Measurements from ENCODE around the gene PACSIN3.
A peak's percentile ranks its signal among the peaks of the same experiment; 100 is the strongest.
"Not testable (repeated sequence)": the region's sequence is repeated elsewhere in the genome, so short reads cannot be mapped to it uniquely, and the experiment has no call there.

The PACSIN3 gene

GRCh38 chr11:47212938-47213337, 26.7 kb upstream of the PACSIN3 start:
- Mint-ChIP-seq H3K27ac (no peak overlapping the region), H3K36me3 (peaks cover 21% of the 10 kb centered on the region), H3K4me3 (no peak overlapping the region), H3K27me3 (peaks cover 12% of the 10 kb centered on the region), H3K4me1 (peaks cover 32% of the 10 kb centered on the region), H3K9me3 (no peaks in the 10 kb centered on the region)
- CTCF ChIA-PET, result interaction anchor here (3.9 kb wide), 1 partner anchor 34 kb away, joined by 32 read pairs; no protein-coding TSS in a partner anchor
- no peak for DNase-seq

GRCh38 chr11:47208628-47209027, 22.4 kb upstream of the PACSIN3 start:
- Mint-ChIP-seq H3K36me3 (no peaks in the 10 kb centered on the region), H3K27me3 (peaks cover 44% of the 10 kb centered on the region), H3K9me3 (no peaks in the 10 kb centered on the region), H3K4me3 (no peak overlapping the region), H3K27ac (no peak overlapping the region), H3K4me1 (peaks cover 6% of the 10 kb centered on the region)
- CTCF ChIA-PET, result no interaction called here
- DNase-seq, result no peak

DNA sequence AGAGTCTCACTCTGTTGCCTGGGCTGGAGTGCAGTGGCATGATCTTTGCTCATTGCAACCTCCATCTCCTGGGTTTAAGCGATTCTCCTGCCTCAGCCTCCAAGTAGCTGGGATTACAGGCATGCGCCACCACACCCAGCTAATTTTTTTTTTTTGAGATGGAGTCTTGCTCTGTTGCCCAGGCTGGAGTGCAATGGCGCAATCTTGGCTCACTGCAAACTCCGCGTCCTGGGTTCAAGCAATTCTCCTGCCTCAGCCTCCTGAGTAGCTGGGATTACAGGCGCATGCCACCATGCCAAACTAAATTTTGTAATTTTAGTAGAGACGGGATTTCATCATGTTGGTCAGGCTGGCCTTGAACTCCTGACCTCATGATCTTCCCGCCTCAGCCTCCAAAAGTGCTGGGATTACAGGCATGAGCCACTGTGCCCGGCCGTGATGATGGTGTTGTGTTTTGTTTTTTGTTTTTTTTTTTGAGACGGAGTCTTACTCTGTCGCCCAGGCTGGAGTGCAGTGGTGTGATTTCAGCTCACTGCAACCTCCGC, 21.8 kb upstream of the PACSIN3 start:
- not testable (repeated sequence) for H3K4me3 Mint-ChIP-seq, H3K36me3 Mint-ChIP-seq, H3K9me3 Mint-ChIP-seq, H3K27ac Mint-ChIP-seq, DNase-seq, H3K4me1 Mint-ChIP-seq
- peaks cover 48% of the 10 kb centered on the region for H3K27me3 Mint-ChIP-seq
- CTCF ChIA-PET, result interaction anchor here (1.0 kb wide), 1 partner anchor 31 kb away, joined by 3 read pairs; no protein-coding TSS in a partner anchor

- H3K4me1 Mint-ChIP-seq, result no peaks in the 10 kb centered on the region
- no peaks in the 10 kb centered on the region for H3K9me3 Mint-ChIP-seq
- H3K27ac Mint-ChIP-seq, result no peak overlapping the region
- CTCF ChIA-PET, result interaction anchor here (1.0 kb wide), 1 partner anchor 30 kb away, joined by 3 read pairs; no protein-coding TSS in a partner anchor
- H3K36me3 Mint-ChIP-seq, result no peaks in the 10 kb centered on the region
- H3K27me3 Mint-ChIP-seq, result peaks cover 51% of the 10 kb centered on the region
- DNase-seq, result no peak
- no peak overlapping the region for H3K4me3 Mint-ChIP-seq
Observed at GRCh38 chr11:47207459-47207858, 21.2 kb upstream of the PACSIN3 start.

- H3K4me1 Mint-ChIP-seq, H3K4me3 Mint-ChIP-seq, H3K9me3 Mint-ChIP-seq, CTCF ChIA-PET, H3K27ac Mint-ChIP-seq, DNase-seq, H3K36me3 Mint-ChIP-seq: not testable (repeated sequence)
- peaks cover 60% of the 10 kb centered on the region for H3K27me3 Mint-ChIP-seq
Observed at GRCh38 chr11:47206577-47206976, 20.3 kb upstream of the PACSIN3 start.

- Mint-ChIP-seq H3K27ac (no peak overlapping the region), H3K4me1 (no peaks in the 10 kb centered on the region), H3K27me3 (peaks cover 69% of the 10 kb centered on the region), H3K9me3 (no peaks in the 10 kb centered on the region), H3K4me3 (no peak overlapping the region), H3K36me3 (no peaks in the 10 kb centered on the region)
- CTCF ChIA-PET, result interaction anchor here (1.3 kb wide), 1 partner anchor 17 kb away, joined by 3 read pairs; no protein-coding TSS in a partner anchor
- no peak for DNase-seq
Observed at GRCh38 chr11:47204637-47204989, 18.4 kb upstream of the PACSIN3 start.

- Mint-ChIP-seq H3K36me3 (no peaks in the 10 kb centered on the region), H3K9me3 (no peaks in the 10 kb centered on the region), H3K4me1 (no peaks in the 10 kb centered on the region), H3K27ac (no peak overlapping the region), H3K27me3 (peaks cover 82% of the 10 kb centered on the region), H3K4me3 (no peak overlapping the region)
- CTCF ChIA-PET, result no interaction called here
- DNase-seq, result no peak
Observed at GRCh38 chr11:47202576-47202975, 16.3 kb upstream of the PACSIN3 start.

GRCh38 chr11:47201015-47201414, 14.8 kb upstream of the PACSIN3 start:
- H3K9me3 Mint-ChIP-seq, result no peaks in the 10 kb centered on the region
- no peaks in the 10 kb centered on the region for H3K36me3 Mint-ChIP-seq
- H3K4me3 Mint-ChIP-seq, result no peak overlapping the region
- CTCF ChIA-PET, result no interaction called here
- H3K27me3 Mint-ChIP-seq, result peaks cover 75% of the 10 kb centered on the region
- H3K4me1 Mint-ChIP-seq, result no peaks in the 10 kb centered on the region
- no peak overlapping the region for H3K27ac Mint-ChIP-seq
- DNase-seq, result no peak

- H3K4me3 Mint-ChIP-seq, H3K9me3 Mint-ChIP-seq, H3K27ac Mint-ChIP-seq, DNase-seq, H3K4me1 Mint-ChIP-seq, CTCF ChIA-PET, H3K36me3 Mint-ChIP-seq: not testable (repeated sequence)
- H3K27me3 Mint-ChIP-seq, result peaks cover 80% of the 10 kb centered on the region
Observed at GRCh38 chr11:47198161-47198560, 11.9 kb upstream of the PACSIN3 start.

DNA sequence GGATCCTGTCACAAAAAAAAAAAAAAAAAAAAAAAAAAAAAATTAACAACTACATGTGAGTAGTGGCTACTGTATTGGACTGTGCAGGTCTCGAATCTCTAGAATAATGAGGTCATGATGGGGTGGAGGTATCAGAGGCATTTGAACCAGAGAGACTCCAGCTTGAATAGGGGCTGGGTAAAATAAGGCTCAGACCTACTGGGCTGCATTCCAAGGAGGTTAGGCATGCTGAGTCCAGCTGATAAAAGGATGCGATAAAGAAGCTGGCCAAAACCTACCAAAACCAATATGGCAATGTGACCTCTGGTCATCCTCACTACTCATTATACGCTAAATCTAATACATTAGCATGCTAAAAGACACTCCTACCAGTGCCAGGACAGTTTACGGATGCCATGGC, 5.9 kb upstream of the PACSIN3 start:
- Mint-ChIP-seq H3K36me3 (no peaks in the 10 kb centered on the region), H3K4me3 (no peak overlapping the region), H3K27me3 (peaks cover 64% of the 10 kb centered on the region), H3K9me3 (no peaks in the 10 kb centered on the region), H3K4me1 (peaks cover 3% of the 10 kb centered on the region), H3K27ac (no peak overlapping the region)
- CTCF ChIA-PET, result interaction anchor here (0.6 kb wide), 1 partner anchor 102 kb away, joined by 3 read pairs; no protein-coding TSS in a partner anchor
- DNase-seq, result no peak

- H3K4me1 Mint-ChIP-seq, H3K36me3 Mint-ChIP-seq, H3K9me3 Mint-ChIP-seq, DNase-seq, CTCF ChIA-PET, H3K4me3 Mint-ChIP-seq, H3K27ac Mint-ChIP-seq: not testable (repeated sequence)
- H3K27me3 Mint-ChIP-seq, result peaks cover 66% of the 10 kb centered on the region
Observed at GRCh38 chr11:47191137-47191536, 4.9 kb upstream of the PACSIN3 start.

- H3K27ac Mint-ChIP-seq, result no peak overlapping the region
- H3K9me3 Mint-ChIP-seq, result no peaks in the 10 kb centered on the region
- DNase-seq, result no peak
- H3K36me3 Mint-ChIP-seq, result no peaks in the 10 kb centered on the region
- peaks cover 12% of the 10 kb centered on the region for H3K4me1 Mint-ChIP-seq
- H3K4me3 Mint-ChIP-seq, result no peak overlapping the region
- peaks cover 68% of the 10 kb centered on the region for H3K27me3 Mint-ChIP-seq
- CTCF ChIA-PET, result no interaction called here
Observed at GRCh38 chr11:47189100-47189834, 3.0 kb upstream of the PACSIN3 start.

GRCh38 chr11:47188259-47188658, 2.0 kb upstream of the PACSIN3 start:
- no peak for DNase-seq
- Mint-ChIP-seq H3K27me3 (peaks cover 71% of the 10 kb centered on the region), H3K4me1 (peaks cover 12% of the 10 kb centered on the region), H3K9me3 (no peaks in the 10 kb centered on the region), H3K27ac (no peak overlapping the region), H3K36me3 (no peaks in the 10 kb centered on the region), H3K4me3 (no peak overlapping the region)
- CTCF ChIA-PET, result interaction anchor here (0.6 to 1.8 kb wide), 2 partner anchors 71 to 224 kb away, joined by 3 to 6 read pairs; no protein-coding TSS in a partner anchor

DNA sequence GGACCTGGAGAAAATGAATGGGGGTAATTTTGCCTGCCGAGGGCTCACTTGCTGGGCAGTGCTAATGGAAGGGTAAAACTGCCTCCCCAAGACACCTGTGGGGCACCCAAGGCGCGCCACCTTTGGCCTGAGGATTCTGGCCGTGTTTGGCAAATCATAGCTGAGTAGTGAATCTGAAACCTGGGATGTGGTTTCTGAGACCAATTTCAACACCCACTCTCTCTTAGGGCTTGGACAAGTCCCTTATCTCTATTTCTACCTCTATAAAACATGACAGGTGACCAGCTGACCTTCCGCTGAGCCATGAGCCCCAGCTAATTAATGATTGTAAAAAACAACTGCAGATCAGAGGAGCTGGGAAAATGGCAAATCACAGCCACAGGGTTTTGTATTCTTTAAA, 1.5 kb upstream of the PACSIN3 start:
- no peaks in the 10 kb centered on the region for H3K36me3 Mint-ChIP-seq
- no peak overlapping the region for H3K4me3 Mint-ChIP-seq
- DNase-seq, result no peak
- peak overlapping the region; percentile 42 for H3K27ac Mint-ChIP-seq
- CTCF ChIA-PET, result interaction anchor here (0.6 to 1.8 kb wide), 5 partner anchors 10 to 225 kb away, joined by 3 to 6 read pairs (median 3); partner anchors contain the start of gene ARFGAP2
- H3K9me3 Mint-ChIP-seq, result no peaks in the 10 kb centered on the region
- peaks cover 68% of the 10 kb centered on the region for H3K27me3 Mint-ChIP-seq
- H3K4me1 Mint-ChIP-seq, result peaks cover 12% of the 10 kb centered on the region
